GM21526 (cell line): Measurements from ENCODE around the gene RALY.

ENCODE experiments used
- ATAC-seq: cut with Tn5 transposase; IDR thresholded peaks from one replicate; pipeline ENCODE4 v1.9.1; 2021; ENCODE audit warnings: moderate library complexity; ENCODE audit not compliant: unreplicated experiment, low FRiP score

RALY gene

DNA sequence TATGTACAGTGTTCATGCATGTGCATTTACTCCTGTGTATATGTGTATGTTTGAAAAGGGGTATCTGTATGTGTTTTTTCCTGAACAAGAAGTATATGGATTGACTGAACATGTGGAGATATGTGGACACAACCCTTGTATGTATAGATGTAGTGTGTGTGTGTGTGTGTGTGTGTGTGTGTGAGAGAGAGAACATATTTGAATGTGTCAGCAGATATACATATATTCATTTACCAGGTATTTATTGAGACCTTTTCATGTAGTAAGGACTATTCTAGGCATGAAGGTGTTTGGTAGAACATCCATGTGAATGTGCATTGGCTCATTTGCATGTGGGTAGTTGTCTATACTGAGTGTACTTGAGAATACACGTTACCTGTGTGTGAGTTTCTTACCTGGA lies 79.1 kb downstream of the RALY start:
- no peak for ATAC-seq

GRCh38 chr20:34074101-34074760 lies 80.5 kb downstream of the RALY start:
- no peak for ATAC-seq

DNA sequence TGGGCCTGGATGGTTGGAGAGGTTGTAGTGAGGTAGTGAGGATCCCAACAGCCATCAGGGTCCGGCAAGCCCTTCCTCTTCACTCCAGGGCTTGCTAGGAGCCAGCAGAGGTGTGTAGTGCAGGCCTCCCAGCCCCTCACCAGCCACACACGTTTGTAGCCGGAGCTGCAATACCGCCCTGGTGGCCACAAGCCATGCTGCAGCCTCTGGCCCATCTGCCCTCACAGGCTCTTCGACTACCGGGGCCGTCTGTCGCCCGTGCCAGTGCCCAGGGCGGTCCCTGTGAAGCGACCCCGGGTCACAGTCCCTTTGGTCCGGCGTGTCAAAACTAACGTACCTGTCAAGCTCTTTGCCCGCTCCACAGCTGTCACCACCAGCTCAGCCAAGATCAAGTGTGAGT lies 81.9 kb downstream of the RALY start:
- ATAC-seq = no peak

GRCh38 chr20:34076952-34077351 lies 83.2 kb downstream of the RALY start:
- no peak for ATAC-seq

- no peak for ATAC-seq
These were observed 84.8 kb downstream of the RALY start for GRCh38 chr20:34078540-34078939.

- no peak for ATAC-seq
These were observed 86.1 kb downstream of the RALY start for GRCh38 chr20:34079818-34080217.

DNA sequence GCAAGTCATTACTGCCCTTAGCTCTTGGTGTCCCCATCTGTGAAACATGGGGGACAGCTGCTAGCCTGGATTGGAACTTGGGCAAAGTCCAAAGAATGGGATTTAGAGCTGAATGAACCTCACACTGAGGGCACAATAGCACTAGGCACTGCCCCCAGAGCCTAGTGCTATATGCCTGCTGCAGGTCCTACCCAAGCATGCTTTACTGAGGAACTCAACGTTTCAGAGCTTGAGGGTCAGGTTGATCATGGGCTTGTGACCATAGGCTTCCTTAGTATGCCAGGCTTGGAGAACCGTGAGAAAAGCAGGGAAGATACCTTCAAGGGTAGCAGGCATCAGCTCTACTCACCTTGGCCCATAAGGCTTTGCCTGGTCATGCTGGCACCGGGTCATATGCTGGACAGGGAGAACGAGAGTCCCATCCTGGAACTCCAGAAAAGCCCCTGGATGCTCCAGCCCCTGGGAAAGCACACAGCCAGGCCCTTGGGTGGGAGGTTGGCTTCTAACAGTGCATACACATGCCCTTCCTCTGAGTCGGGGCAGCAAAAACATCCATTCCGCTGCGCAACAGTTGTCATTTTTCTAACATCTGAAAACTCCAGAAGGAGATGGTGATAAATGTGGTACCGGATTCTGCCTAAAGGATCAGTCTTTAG lies 88.6 kb downstream of the RALY start:
- ATAC-seq = no peak

DNA sequence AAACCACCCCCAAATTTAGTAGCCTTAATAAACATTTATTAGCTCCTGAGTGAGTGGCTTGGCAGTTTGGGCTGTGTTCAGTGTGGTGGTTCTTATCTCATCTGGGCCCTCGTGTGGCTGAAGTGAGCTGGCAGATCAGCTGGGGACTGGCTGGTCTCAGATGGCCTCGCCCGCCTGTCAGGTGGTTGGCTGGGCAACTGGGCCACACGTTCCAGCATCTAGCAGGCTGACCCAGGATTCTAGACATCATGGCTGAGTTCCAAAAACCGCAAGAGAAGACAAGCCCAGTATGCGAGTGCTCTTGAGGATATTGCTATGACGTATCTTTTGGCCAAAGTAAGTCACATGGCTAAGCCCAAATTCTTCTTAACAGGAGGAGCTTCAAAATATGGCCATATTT lies 89.4 kb downstream of the RALY start:
- ATAC-seq = no peak

DNA sequence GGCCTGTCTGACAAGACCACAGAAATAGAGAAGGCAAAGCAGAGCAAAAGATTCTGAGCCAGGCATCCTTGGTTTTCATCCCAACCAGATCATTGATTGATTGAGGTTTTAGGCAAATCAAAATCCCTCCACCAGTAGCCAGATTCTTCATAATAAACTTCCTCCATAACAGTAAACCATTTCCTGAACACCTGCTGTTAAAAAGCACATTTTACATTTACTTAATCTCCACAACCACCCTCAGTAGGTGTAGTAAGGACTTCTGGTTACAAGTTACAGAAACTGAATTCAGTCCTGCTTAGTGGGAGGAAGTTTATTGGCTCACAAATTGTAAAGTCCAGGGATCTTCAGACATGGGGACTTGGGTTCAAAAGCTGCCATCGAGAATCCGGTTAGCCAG lies 90.1 kb downstream of the RALY start:
- no peak for ATAC-seq

DNA sequence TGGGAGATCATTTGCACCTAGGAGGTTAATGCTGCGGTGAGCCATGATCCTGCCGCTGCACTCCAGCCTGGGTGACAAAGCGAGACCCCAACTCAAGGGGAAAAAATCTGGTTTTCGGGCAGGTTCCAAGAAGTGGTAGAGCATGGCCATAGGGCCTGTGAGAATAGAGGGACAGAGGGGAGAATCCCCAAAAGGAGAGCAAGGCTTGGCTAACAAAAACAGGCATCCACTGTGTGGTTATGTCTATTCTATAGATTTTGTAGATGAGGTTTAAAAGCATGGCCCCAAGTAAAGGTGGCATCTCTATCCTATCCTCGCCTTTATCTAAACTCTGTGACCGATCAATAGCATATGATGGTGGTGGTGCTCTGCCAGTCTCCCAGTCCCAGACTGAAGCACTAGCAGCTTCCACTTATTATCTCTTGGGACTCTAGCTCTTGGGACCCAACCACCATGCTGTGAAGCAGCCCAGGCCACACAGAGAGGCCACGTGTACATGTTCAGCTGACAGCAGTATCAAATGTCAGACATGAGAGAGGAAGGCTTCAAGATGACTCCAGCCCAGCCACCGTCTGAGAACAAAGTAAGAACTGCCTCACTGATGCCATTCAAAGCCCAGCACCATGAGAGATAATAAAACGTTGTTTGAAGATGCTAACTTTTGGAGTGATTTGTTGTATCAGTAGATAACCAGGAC lies 90.7 kb downstream of the RALY start:
- no peak for ATAC-seq

- ATAC-seq = no peak
These were observed 91.9 kb downstream of the RALY start for GRCh38 chr20:34085544-34086040.

DNA sequence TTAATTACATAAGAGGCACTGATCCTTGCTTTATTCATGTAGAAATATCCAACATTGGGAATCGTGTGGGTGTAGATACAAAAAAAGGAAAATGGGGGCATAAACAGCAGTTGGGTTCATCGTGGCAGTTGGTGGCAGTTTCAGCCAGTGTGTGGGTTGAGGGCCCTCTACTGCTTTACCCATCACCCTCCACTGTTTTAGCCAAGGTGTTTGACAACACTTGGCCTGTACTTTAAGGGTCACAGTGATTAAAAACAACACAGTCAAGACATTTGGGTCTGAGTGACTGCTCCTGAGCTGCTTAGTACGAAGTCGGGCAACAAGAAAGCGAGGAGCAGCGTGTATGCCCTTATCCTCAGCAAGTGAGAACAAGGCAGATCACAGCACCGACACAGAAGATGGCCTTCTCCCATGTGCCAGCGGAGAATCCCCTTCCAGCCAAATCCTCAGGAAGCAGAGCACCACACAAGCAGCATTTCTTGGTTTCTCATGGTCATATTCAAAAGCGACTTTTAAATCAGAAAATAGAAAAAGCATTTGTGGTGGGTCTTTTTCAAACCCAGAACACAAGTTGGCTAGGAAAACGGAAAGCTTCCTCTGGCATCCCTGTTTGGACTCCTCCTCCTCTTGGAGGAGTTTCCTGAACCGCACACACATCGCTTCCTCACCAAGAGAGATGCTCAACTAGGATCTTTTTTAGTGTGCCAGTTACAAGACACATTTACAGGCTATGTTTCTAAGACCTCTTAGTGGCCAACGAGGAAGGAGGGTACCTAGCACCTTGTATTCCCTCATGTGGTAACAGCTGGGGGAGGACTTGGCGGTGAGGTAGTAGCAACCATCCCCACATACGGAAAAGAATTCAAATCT lies 94.8 kb downstream of the RALY start:
- ATAC-seq = no peak

DNA sequence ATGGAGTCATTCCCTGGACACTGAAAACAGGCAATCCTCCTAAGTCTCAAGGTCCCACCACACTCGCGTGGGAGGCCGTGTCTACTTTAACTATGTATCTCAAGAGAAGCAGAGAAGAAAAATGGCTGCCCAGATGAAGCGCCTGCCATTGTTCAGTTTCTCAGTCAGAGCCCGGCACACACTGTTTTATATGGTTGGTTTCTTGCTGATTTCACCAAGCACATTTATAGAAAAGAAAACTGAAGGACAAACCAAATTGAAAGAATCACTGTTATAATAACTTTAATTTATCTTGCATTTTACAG lies 95.4 kb downstream of the RALY start:
- no peak for ATAC-seq

DNA sequence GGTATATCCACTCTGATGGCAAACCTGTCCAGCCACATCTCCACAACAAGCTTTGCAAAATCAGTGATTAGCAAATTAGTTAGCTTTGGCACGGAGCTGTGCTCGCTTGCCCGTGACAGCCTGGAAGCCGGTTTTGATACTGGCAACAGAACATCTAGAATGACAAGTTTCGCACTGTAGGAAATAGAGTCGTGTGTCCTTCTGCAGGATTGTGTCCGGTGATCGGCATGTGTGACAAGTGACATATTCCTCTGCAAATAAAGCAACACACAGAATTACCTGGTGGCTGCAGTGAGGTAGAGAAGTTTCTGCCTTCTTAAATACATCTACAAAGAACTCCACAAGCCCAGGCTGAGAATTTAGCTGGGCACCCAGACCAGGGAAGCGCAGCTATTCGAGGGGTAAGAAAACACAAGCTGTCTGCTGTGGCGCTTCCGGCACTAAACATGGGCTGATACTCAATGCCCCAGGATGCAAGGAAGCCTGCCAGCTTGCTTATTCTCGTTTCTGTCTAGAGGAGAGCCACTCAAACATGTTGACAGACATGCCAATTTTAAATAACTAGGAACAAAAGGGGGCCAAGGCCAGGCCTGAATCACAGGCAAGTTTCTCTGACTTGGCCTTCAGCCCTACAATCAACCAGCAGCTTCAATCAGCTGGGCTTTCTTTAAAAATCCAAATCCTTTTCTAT lies 96.1 kb downstream of the RALY start:
- no peak for ATAC-seq

- ATAC-seq = no peak
These were observed 96.9 kb downstream of the RALY start for GRCh38 chr20:34090645-34091044.

GRCh38 chr20:34091637-34092200 lies 98.0 kb downstream of the RALY start:
- ATAC-seq = no peak

GRCh38 chr20:34093895-34094294 lies 100.2 kb downstream of the RALY start:
- no peak for ATAC-seq

GRCh38 chr20:34095825-34096224 lies 102.1 kb downstream of the RALY start:
- no peak for ATAC-seq

DNA sequence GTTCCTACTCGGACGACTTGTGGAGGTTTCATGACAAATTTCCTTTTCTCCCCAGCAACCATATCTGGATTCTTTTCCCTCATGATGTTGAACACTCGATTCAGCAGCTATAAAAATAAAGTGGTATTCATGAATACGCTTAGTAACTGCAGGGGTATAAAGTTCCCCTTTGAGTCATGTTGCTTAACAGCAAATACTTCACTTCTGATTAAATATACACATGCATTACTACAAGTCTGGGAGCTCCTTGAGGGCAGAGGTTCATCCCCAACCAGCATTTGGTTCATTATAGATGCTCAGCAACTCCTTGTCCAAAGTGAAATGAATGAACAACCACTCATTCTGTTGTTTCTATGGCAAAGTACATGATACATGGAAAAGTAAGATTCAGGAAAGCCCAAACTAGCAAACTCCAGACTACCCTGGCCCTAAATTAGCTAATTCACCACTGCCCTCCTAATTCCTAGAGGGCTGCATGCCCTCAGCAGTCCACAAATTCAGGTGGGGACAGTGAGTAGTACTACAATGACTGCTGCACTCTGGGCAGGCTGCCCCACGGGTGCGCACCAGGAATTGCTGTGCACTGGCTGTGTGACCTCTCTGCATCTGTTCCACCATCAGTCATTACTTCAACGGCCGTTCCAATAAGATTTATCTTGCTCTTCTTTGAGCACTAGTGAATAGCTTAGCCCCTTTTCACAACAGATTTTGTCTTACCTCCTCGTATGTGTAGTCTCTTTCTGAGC lies 103.2 kb downstream of the RALY start:
- no peak for ATAC-seq
